GM18508 (cell line): ENCODE measurements around the gene CFAP97D1.

ENCODE experiments used
- ATAC-seq: cut with Tn5 transposase; IDR thresholded peaks from one replicate; pipeline ENCODE4 v1.9.1; 2021; ENCODE audit warnings: moderate number of reproducible peaks; ENCODE audit not compliant: insufficient read depth, unreplicated experiment

The CFAP97D1 gene

GRCh38 chr17:43780135-43780534, at the start of gene CFAP97D1:
CFAP97D1 (plus strand) TSS chr17:43780435; CDS start chr17:43780463, 28 bp downstream.
- ATAC-seq: no peak

GRCh38 chr17:43732958-43733357, 47.3 kb upstream of the CFAP97D1 start:
- ATAC-seq: no peak

GRCh38 chr17:43733956-43734355, 46.3 kb upstream of the CFAP97D1 start:
- no peak for ATAC-seq

GRCh38 chr17:43734376-43734775, 45.9 kb upstream of the CFAP97D1 start:
- no peak for ATAC-seq

- no peak for ATAC-seq
Observed at GRCh38 chr17:43736389-43736788, 43.8 kb upstream of the CFAP97D1 start.

DNA sequence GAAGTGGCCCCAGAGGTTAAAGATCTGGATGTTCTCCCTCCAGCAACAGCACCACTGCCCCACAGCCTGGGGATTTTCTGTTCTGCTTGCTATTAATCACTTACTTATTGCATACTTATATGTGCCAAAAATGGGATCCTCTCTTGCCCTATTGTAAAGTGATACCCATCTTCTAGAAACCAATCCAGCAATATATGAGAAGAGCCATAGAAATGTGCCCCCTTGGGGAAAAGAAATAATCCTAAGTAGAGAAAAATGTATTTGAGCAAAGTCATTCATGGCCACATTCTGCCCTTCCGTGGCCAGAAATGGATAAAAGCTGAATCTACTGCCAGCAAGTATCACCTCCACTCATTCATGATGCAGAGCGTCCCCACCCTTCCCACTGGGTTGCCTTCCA, 42.5 kb upstream of the CFAP97D1 start:
- ATAC-seq: no peak

GRCh38 chr17:43740541-43740940, 39.7 kb upstream of the CFAP97D1 start:
- ATAC-seq: no peak

GRCh38 chr17:43741636-43742035, 38.6 kb upstream of the CFAP97D1 start:
- no peak for ATAC-seq

GRCh38 chr17:43745541-43745940, 34.7 kb upstream of the CFAP97D1 start:
- no peak for ATAC-seq

- ATAC-seq: no peak
Observed at GRCh38 chr17:43750153-43750552, 30.1 kb upstream of the CFAP97D1 start.

- no peak for ATAC-seq
Observed at GRCh38 chr17:43753493-43754129, 26.6 kb upstream of the CFAP97D1 start.

- ATAC-seq: no peak
Observed at GRCh38 chr17:43754947-43755346, 25.3 kb upstream of the CFAP97D1 start.

DNA sequence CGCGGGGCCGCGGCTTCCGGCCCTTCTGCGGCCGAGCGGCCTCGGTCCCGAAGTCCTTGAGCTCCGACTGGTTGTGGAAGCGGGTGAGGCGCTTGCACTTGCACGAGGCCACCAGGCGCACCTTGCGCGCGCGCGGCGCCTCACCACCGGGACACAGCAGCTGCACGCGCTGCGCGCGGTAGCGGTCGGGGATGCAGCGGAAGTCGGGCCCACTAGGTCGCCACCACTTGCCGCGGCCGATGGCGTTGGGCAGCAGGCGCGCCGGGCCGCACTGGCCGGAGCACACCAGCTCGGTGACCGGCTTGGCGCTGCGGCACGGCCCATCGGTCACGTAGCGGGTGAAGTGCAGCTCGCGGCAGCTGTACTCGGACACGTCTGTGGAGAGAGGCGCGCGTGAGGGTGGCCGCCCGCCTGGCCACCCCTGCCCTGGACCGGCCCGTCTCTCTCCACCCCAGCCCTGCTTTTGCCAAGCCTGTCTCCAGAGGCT, 24.8 kb upstream of the CFAP97D1 start:
- ATAC-seq: no peak

- ATAC-seq: no peak
Observed at GRCh38 chr17:43756201-43756600, 24.0 kb upstream of the CFAP97D1 start.

- no peak for ATAC-seq
Observed at GRCh38 chr17:43757171-43757660, 23.0 kb upstream of the CFAP97D1 start.

DNA sequence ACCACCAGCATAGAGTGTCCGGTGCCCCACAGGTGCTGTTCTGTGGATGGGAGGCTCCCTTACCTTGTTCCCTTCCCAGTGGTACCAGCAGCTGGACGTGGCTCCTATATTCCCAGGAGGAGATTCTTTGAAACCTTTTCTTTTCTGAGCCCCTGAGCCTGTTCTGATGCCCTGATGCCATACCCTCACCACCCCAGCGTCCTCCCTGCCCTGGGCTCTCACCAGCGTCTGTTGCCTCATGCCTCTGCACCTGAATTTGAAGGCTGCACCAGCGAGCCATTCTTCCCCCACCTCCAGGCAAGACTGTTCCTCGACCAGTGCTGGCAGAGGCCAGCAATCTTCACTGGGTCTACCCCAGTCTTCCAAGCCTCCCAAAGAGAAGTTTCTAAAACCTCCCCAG, 22.1 kb upstream of the CFAP97D1 start:
- no peak for ATAC-seq

DNA sequence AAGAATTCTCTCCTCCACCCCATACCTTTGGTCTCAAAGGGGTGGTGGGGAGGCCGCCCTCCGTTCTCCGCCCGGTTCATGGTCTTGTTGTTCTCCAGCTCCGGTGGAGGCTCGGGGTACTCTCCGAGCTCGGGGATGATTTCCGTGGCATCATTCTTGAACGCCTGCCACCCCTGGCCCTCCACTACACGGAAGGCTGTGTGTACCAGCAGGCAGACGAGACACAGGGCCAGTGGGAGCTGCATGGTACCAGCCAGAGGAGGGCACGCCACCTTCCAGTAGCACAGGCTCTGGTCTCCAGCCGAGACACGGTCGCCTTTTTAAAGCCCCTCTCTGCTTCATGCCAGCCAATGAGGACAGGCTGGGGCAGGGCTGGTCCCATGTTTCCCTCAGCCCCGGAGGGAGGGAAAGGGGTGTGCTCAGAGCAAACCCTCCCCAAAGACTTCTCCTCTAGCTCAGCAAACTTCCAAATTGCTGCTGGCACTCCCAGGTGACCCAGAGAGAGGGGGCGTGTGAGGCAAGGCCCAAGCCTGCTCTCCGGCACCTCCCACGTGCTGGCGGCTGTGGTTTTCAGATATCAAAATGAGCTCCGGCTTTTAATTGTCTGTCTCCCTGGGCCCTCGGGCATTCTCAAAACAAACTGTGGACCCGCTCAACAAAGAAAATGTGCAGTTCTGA, 21.6 kb upstream of the CFAP97D1 start, which contains the start of gene SOST:
SOST (minus strand) TSS at position 295 of the 678 bp plus-strand sequence; CDS start at position 245, 50 bp downstream.
- no peak for ATAC-seq

DNA sequence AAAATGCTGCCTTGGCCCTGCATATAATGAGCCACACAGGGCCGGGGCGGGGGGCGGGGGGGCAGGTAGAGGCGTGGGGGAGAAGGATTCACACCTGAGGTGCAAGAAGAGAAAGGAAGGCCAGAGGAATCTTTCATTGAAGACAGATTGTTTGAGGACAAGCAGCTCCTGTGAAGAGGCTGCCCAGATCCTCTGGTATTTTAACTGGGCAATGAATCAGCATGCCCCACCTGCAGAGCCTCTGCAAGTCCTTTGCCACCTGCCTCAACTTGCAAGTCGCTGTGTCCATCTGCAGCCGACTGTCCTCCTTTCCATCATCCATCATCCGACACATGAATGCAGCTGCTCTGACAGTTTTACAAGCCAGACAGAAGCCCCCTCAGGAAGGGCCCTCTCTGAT, 20.4 kb upstream of the CFAP97D1 start:
- ATAC-seq: no peak

GRCh38 chr17:43760254-43760852, 19.9 kb upstream of the CFAP97D1 start:
- ATAC-seq: no peak

GRCh38 chr17:43766413-43767052, 13.7 kb upstream of the CFAP97D1 start:
- ATAC-seq: no peak
